IPS DF 19.7 (cell line): ENCODE measurements around the gene TMEM254.
"Not testable (repeated sequence)": the region's sequence is repeated elsewhere in the genome, so short reads cannot be mapped to it uniquely, and the experiment has no call there.

Source experiments
- DNase-seq: peaks from one replicate; pipeline ENCODE4 v3.0.0-alpha.2; 2013; ENCODE audit warnings: low read depth, low spot score

TMEM254 gene

GRCh38 chr10:80078448-80079311 lies at the start of gene TMEM254:
TMEM254 (plus strand) TSS chr10:80078665; CDS start chr10:80078700, 35 bp downstream.
- peak; percentile 54 for DNase-seq

GRCh38 chr10:80029205-80029604 lies 49.3 kb upstream of the TMEM254 start:
- not testable (repeated sequence) for DNase-seq

- not testable (repeated sequence) for DNase-seq
Measured at GRCh38 chr10:80029865-80030264, 48.6 kb upstream of the TMEM254 start.

- no peak for DNase-seq
Measured at GRCh38 chr10:80032503-80032902, 46.0 kb upstream of the TMEM254 start.

- DNase-seq = not testable (repeated sequence)
Measured at GRCh38 chr10:80034766-80035165, 43.7 kb upstream of the TMEM254 start.

GRCh38 chr10:80035430-80035829 lies 43.0 kb upstream of the TMEM254 start:
- DNase-seq = not testable (repeated sequence)

GRCh38 chr10:80036921-80037500 lies 41.5 kb upstream of the TMEM254 start:
- not testable (repeated sequence) for DNase-seq

GRCh38 chr10:80038226-80038625 lies 40.2 kb upstream of the TMEM254 start:
- not testable (repeated sequence) for DNase-seq

GRCh38 chr10:80041162-80041561 lies 37.3 kb upstream of the TMEM254 start:
- no peak for DNase-seq

- DNase-seq = not testable (repeated sequence)
Measured at GRCh38 chr10:80044935-80045334, 33.5 kb upstream of the TMEM254 start.

GRCh38 chr10:80046629-80047441 lies 31.6 kb upstream of the TMEM254 start:
- no peak for DNase-seq

GRCh38 chr10:80050752-80051151 lies 27.7 kb upstream of the TMEM254 start:
- DNase-seq = no peak

- DNase-seq = no peak
Measured at GRCh38 chr10:80051993-80052392, 26.5 kb upstream of the TMEM254 start.

GRCh38 chr10:80055760-80056159 lies 22.7 kb upstream of the TMEM254 start:
- DNase-seq = no peak

- no peak for DNase-seq
Measured at GRCh38 chr10:80057171-80057570, 21.3 kb upstream of the TMEM254 start.

- DNase-seq = no peak
Measured at GRCh38 chr10:80064120-80064886, 14.2 kb upstream of the TMEM254 start.

- no peak for DNase-seq
Measured at GRCh38 chr10:80066809-80067208, 11.7 kb upstream of the TMEM254 start.

GRCh38 chr10:80067821-80068220 lies 10.6 kb upstream of the TMEM254 start:
- not testable (repeated sequence) for DNase-seq

GRCh38 chr10:80068270-80068669 lies 10.2 kb upstream of the TMEM254 start:
- no peak for DNase-seq

GRCh38 chr10:80070057-80070456 lies 8.4 kb upstream of the TMEM254 start:
- DNase-seq = no peak

- no peak for DNase-seq
Measured at GRCh38 chr10:80072584-80072983, 5.9 kb upstream of the TMEM254 start.
